ENCODE data around the gene AGPAT2.

The AGPAT2 gene

DNA sequence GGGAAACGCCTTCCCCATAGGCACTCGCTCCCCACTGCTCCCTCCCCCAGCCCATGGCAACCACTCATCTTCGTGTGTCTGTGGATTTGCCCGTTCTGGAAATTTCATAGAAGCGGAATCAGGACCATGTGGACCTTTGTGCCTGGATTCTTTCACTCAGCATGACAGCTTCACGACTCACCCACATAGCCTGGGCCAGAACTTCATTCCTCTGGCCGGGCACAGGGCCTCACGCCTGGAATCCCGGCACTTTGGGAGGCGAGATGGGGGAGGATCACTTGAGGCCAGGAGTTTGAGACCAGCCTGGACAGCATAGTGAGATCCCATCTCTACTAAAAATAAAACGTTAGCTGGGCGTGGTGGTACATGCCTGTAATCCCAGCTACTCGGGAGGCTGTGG, 13.0 kb upstream of the AGPAT2 start:
- no peak for DNase-seq

DNA sequence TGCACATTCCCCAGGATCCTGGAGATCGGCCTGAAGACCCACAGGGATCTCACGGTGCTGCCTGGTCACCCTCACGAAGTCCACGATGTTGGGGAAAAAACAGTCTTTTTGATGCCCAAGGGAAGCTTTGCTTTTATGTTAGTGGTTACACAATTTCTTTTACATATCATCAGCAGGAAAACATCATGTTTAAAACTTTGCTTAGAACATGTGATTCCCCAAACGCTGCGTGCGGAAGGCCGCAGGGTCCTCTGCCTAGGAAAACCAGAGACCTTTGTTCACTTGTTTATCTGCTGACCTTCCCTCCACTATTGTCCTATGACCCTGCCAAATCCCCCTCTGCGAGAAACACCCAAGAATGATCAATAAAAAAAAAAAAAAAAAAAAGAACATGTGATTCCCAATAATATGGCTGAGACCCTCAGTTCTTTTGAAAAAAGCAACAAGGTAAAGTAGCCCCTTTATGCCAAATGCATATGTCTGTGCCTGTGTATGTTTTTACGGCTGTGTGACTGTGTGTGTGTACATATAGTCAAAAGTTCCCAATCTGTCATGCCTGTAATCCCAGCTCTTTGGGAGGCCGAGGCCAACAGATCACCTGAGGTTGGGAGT, 11.5 kb upstream of the AGPAT2 start:
- DNase-seq: no peak

DNA sequence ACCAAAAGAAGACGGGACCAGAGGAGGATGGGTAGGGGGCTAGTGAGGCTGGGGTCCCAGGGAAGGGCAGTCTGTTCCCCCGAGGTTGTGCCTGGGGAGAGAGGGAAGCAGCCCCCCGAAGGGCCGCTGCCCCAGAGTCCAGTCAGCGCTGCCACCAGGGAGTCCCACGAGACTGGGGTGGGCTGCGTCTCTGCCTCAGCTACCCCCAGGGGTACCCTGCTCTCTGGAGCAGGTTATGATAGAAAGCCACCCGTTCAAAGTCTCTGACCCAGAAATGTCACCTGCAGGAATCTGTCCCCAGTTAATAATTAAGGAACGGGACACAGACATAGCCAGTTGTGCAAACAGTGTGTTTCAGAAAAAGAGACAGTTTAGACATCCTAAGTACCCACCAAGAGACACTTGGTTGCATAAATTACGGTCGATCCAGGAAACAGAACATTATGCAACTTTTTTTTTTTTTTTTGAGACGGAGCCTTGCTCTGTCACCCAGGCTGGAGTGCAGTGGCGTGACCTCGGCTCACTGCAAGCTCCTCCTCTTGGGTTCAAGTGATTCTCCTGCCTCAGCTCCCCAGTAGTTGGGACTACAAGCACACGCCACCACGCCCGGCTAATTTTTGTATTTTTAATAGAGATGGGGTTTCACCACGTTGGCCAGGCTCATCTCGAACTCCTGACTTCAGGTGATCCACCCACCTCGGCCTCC, 10.7 kb upstream of the AGPAT2 start:
- no peak for DNase-seq

DNA sequence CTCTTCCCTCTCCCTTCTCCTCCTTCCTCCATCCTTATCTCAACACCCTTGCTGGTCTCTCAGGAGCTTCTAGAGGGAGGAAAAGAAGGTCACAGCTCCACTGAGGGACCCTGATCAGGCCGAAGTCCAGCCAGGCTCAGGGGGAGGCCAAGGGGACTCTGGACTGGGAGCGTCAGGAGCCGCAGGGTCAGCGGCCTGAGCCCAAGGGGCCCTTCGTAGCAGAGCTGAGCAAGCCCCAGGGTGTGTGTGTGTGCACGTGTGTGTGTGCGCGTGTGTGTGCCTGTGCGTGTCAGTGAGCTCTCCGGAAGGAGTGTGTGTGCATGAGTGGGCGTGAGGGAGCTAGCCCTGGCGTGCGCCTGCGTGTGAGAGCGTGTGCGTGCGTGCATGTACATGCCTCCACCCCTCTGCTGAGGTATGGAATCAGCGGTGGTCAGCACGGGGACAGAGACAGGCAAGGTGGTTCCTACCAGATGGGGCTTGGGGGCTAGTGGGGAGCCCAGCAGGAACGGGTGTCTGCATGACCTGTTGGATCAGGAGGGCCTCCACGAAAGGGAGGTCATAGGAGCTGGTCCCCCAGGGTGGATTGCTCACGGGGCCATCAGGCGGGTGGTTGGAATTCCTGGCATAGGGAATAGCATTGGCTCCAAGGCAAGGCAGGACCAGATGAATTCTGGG, 10.0 kb upstream of the AGPAT2 start:
- DNase-seq: no peak

DNA sequence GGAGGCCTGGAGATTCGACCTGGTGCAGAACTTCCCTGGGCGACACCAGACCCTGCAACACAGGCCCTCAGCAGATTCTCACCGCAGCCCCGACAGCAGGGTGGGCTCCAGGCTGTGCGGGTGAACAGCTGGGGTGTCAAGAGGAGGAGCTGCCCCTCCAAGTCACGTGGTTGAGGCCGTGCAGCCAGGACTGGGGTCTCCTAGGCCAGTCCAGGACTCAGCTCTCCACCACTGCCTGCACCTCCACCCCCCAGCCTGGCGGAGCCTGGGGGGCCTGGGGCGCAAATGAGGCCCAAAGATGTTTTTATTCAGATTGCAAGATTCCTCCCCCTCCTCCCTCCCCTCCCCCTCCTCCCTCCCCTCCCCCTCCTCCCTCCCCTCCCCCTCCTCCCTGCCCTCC, 9.2 kb upstream of the AGPAT2 start:
- DNase-seq: no peak

DNA sequence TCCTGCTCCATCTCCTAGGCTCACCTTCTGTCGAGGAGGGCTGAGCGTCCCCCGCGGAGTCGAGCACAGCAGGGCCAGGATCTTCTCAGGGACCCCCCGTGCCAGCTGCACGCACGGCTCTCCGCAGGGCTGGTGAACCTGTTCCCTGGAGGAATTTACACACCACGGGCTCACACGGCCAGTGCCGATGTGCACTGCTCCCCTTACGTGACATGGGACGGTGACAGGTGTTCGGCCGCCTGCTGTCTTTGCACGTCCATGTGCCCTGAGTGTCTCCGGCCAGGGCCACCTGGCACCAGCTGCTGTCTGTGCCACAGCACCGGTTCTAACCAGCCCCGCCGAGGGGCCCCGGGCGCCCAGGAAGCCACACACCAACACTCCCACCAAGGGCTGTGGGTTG, 8.7 kb upstream of the AGPAT2 start:
- DNase-seq: no peak

DNA sequence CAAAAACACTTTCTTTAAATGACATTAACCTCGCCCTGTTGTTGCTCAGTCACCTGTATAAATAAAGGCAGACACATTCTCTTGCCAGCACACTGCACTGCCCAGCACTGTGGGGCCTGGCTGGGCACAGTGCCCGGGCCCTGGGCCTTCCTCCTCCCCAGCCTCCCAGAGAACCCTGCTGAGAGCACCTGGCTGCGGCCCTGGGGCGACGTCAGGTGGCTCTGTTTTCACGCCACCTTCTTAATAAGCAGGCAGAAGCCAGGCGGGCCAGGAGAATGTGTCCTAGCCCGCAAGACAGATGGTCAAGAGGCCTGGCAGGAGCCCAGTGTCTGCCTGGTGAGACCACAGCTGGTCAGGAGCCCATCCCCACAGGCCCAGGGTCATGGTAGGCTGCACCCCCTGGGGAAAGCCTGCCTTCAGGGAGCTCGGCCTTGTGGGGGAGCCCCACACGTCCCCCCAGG, 8.2 kb upstream of the AGPAT2 start:
- no peak for DNase-seq

DNA sequence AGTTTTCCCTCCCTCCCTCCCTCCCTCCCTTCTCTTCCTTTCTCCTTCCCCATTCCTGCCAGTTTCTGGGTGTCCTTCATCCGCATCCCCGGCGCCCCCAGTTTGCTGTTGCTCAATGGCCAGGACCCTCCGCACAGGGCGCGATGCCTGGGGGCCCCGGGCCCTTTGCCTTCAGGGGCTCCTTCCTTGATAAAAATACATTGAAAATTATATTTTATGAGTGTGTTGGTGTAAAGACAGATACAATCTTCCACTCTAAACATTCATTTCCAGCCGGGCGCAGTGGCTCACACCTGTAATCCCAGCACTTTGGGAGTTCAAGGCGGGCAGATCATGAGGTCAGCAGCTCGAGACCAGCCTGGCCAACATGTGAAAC, 7.6 kb upstream of the AGPAT2 start:
- no peak for DNase-seq

DNA sequence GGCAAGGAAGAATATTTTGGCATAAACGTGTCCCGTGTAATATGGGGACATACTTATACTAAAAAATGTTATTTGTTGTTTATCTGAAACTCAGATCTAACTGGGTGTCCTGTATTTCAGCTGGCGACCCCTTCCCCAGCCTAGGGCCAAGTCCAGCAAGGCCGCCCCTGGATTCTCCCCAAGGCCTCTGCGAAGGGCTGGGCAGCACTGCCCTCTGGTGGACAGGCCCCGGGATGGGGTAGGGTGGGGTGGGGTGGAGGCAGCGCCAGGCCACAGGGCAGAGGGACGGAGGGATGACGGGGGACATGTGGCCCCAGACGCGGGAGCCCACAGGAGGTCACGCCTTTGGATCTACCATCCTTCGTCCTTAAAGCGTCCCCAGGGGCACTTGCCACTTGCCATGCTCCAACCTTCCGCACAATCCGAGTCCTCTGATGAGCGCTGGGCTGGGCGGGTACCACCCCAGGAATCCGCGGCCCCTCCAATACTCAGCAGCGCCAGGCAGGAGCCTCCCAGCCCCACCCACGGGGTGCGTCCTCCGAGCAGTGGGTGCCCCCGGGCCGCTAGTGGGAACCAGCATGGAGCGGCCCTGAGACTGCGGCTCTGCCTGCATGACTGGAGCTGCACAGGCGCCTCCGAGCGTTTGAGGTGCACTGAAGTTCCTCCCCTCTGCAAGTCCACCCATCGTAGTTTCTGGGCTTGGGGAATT, 7.1 kb upstream of the AGPAT2 start:
- DNase-seq: peak; percentile 30

DNA sequence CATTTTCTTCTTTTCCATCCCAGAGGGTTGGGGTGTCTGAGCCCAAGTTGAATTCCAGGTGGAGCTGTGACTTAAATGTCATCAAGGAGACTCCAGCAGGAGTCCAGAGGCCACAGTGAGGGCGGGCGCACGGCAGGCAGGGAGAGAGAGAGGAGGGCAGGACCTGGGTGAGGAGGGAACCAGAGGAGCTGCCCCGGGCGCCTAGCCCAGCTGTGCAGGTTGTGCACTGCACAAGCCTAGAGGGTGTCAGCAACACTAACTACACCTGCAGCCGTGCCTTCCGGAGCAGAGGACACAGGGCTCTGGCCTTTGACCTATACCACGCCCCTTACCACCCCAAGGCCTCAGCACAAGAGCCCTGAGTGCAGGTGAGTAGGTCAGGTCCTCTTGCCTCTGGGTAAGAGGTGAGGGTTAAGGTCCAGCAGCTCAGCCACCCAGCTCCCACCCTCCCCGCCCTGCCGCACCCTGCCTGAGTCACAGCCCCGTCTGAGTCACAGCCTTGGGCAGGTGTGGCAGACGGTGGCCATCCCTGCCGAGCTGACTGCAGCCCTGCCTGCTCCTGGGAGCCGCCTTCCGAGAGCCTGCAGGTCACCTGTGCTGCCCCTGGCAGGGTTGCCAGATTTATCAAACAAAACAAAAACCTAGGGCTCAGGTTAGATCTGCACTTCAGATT, 6.4 kb upstream of the AGPAT2 start:
- no peak for DNase-seq

DNA sequence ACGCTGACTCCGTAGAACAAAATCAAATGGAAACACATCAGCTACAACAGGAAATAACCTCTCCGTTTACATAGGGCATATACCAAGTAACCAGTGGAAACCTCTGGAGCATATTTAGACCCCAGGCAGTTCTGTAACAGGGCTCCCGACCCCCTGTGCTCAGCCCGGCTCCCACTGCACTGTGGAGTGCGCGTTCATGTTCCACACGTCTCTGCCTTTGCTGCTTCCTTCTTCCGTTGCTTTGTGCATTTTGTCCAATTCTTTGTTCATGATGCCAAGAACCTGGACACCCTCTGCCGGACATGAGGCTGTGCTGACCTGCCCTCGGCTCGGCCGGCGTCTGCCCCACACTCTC, 5.9 kb upstream of the AGPAT2 start:
- no peak for DNase-seq

DNA sequence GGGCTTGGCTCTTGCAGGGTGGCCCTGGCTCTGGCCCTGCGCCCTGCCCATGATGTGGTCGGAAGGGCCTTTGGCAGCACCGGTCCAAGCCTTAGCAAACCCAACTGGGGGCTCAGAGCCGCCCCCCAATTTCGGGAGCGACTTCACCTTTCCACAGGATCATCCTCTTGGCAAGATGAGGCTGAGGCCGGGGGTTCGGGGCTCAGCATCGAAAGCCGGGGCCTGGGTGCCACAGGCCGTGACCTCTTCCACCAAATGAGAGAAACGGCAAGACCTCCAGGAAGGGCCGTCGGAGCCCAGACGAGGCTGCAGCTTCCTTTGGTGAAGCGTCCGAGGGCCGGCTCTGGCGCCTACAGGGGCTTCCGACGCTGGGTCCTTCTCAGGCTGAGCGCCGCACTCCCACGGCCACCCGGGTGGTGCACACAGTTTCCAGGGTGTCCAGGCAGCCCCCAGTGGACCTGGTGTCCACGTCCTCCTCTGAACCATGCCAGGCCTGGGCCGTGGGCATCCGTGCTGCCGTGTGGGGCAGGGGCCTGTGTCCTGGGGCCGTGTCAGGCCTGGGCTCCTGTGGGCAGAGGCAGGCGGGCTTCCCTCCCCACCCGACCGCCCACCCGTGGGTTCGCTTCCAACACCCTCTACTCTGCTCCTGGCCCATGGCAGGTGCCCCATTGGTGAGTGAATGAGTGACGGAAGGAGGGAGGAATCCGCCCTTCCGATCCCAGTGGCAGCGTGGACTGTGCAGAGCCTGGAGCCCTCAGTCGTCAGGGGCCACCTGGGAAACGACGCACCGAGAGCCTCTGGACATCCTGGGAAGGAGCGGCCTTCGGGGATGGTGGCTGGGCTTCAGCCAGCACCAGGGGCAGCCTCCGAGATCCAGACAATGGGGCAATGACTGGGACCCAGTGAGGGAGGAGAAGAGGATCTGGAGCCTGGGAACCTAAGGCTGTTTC, 5.2 kb upstream of the AGPAT2 start:
- no peak for DNase-seq

DNA sequence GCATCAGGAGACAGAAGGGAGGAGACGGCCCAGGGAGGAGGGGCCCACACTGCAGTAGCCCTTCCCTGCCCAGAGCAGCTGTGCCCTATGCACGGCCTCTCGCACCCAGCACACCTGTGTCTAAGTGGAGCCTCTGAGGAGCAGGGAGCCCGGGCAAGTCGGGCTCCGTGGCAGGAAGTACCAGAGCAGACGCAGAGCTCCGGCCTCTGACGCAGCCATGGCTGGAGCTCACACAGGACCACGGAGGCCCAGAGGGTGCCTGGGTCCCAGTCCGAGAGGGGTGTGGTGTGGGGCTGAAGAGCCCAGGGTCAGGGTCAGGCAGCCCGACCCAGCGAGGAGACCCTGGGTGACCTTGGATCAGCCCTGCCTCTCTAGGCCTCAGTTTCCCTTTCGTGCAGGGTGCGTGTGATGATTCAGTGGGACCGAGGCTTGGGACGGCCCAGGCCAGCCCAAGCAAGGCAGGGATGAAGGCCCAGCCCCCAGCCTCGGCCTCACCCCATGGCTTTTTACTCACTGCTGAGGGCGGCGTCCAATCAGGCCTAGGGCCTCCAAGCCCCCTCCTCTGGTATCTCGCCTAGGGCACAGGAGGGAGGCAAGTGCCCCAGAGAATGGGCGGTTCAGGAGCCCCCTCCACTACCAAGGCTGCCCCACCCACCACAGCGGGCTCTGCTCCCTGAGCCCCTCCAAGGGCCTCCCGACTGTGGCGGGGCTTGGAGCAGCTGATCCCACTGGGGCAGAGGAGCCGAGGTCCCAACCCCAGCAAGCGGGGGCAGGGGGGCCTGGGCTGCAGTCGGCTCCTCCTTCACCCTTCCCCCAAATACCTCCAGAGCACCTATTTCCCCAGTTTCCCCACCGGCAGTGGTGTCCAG, 4.3 kb upstream of the AGPAT2 start:
- no peak for DNase-seq

DNA sequence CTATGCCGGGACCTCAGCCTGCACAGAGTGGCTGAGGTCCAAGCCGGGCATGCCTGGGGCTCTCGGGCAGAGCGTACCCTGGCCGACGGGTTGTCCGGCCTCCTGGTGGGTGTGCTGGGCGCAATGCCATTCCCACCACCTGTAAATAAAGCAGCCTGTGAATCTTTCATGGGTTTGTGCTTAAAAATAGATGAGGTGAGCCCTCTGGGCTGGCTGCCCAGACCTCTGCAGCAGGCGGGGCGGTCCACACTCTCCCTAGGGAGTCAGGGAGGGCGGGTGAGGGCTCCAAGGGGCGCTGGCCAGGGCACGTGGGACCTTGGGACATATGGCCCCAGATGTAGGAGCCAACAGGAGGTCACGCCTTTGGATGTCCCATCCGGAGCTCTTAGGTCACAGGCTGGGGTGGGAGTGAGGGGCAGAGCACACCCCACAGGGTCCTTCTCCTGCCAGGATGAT, 3.6 kb upstream of the AGPAT2 start:
- no peak for DNase-seq

DNA sequence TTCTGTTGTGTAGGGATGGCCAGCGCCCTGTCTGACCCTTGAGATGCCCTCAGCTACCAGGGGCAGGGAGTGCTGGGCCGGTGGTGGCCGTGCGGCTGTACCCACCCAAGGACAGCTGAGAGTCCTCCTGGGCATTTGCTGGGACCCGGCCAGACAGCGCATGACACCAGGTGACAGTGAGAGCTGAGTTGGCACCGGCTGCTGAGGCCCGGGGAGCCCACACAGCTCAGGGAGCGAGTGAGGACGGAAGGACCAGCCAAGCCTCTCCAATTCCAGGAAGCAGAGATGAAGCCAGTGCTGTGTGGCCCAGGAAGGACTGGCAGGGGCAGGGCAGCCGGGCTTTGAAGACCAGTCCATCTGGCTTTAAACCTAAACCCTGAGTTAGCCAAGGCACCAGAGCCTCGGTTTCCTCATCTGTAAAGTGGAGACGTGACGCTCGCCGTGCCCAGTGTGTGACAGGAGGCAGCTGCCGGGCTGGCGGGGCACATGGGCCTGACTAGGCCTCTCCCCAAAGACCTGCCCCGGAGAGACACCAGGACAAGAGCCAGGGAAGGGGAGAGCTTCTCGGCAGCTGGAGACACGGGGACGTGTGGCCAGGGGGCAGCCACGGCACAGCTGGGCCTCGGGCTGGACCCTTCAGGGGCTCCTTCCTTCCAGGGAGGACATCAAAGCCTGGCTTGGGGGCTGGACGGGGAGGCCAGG, 3.0 kb upstream of the AGPAT2 start:
- no peak for DNase-seq

DNA sequence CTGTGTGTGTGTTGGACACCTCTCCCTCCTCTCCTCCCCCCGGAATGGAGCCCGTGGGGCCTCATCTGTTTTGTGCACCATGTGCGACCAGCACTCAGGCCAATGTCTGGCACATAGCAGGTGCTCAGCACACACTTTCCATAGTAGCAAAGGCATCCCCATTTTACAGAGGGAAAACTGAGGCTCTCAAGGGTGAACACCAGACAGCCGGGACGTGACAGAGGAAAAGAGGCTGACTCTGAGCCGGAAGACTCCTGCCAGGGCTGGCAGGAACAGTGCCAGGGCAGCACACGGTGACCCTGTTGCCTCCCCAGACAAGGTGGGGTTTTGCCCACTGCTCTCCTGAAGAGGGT, 1.8 kb upstream of the AGPAT2 start:
- DNase-seq: no peak

DNA sequence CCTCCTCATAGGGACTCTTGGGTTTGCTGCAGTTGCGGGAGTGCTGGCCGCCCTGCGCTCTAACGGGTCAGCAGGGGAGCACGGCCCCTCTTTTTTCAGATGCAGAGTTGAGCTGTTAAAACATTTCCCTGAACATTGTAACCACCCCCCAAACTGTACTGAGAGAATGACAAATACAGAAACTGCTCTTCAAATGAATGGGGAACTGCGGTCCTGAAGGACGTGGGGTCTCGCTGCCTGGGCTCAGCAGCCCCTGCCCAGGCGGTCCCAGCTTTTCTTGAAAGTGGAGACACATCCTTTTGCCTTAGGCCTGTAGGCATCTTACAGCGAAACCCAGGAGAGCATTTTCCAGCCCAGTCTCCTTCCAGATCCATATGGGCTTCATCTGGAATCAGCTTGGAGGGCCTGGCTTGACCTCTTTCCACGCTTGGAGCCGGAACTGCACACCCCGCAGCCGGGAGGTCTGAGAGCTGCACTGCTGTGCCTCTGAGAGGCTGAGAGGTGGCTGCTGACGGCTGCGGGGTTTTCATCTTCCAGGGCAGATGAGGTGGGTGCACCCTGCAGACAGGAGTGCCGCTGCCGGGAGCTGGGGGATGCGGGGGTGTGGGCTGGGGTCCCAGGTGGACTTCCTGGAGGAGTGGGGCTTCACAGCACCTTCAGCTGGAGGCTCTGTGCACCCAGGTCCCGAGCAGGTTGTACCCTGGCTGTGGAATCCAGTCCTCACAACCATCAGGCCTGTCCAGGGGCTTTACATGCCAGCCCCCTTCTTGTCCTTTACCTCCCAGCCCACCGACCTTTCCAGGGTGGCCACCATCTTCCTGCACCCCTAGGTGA, 1.2 kb upstream of the AGPAT2 start:
- DNase-seq: no peak

DNA sequence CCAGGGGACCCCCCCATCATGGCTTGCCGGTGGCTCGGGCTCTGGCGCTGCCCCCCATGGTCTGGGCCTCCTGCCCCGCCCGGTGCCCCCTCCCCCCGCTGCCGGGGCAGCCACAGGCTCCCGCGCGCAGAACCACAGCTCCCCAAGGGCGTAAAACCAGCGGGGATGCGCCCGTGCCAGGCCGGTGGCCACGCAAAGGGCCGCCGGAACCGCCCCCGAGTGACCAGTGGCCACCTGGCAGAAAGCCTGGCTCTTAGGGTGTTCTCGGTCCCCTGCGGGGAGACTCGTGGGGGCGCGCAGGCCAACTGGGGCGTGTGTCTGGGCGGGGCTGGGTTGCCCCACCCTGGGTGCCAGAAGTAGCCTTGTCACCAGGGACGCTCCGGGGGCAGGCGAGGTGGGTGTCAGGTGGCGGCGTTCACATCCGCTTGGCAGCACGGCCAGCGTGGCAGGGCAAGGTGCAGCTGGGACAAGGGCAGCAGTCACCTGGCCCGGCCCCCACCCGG, 515 bp upstream of the AGPAT2 start:
- no peak for DNase-seq

DNA sequence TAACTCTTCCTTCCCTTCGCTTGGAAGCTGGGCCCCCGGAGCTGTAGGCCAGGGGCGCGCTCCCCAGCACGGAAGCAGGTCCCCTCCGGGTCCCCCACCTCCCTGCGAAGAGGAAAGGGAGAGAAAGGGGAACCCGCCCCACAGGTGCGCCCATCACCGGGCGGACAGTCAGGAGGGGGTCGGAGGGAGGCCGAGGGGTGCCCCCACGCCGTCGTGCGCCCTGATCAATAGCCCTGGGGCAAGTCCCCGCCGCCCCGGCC, 793 bp downstream of the AGPAT2 start:
- no peak for DNase-seq

Data from stimulated activated CD4-positive, alpha-beta T cell treated with anti-CD3 and anti-CD28 coated beads, Interleukin-4, amount 100 ng/mL, for 1 hour (primary cell).